Gastrocnemius medialis (tissue), 4 donors: Measurements from ENCODE around the gene ZNF652. TPM values are rescaled to one million over a fixed set of nuclear protein-coding genes. Genes with fewer than 3 reads are reported as not detected.
"Not testable (repeated sequence)": the region's sequence is repeated elsewhere in the genome, so short reads cannot be mapped to it uniquely, and the experiment has no call there.

Experiments
- ATAC-seq, 2 donors: fragments of 150-250 bp; one replicate each; pipeline ENCODE4 v1.9.1; 2016
- DNase-seq, 2 donors: peaks; one replicate each; pipeline ENCODE4 v3.0.0-alpha.2; 2019
- H3K27ac ChIP-seq, 4 donors: fragments of 200-600 bp; sonication (generic); 1 replicate in 1 of 4; 2 replicates in 3 of 4; pipeline ENCODE4 v1.5.1; 2016 to 2018; ENCODE audit warnings: mild to moderate bottlenecking in 2 of 4, moderate library complexity in 1 of 4
- H3K27me3 ChIP-seq, 3 donors: fragments of 200-600 bp; sonication (generic) in 2 of 3; 1 replicate in 1 of 3; 2 replicates in 2 of 3; pipeline versions ENCODE4 v1.5.1 to v1.6.0; 2016 to 2019; ENCODE audit warnings: mild to moderate bottlenecking in 1 of 3, moderate library complexity in 1 of 3
- H3K36me3 ChIP-seq, 2 donors: fragments of 200-600 bp; sonication (generic) in 1 of 2; one replicate each; pipeline ENCODE4 v1.5.1; 2017 to 2018
- H3K4me1 ChIP-seq, 2 donors: fragments of 200-600 bp; sonication (generic) in 1 of 2; one replicate each; pipeline ENCODE4 v1.5.1; 2016 to 2017; ENCODE audit warnings: mild to moderate bottlenecking in 2 of 2
- H3K4me3 ChIP-seq, 4 donors: fragments of 200-600 bp; sonication (generic) in 3 of 4; 1 replicate in 1 of 4; 2 replicates in 3 of 4; pipeline ENCODE4 v1.5.1; 2016 to 2019; ENCODE audit warnings: mild to moderate bottlenecking in 2 of 4
- H3K9me3 ChIP-seq, 3 donors: fragments of 200-600 bp; sonication (generic) in 2 of 3; 1 replicate in 1 of 3; 2 replicates in 2 of 3; pipeline ENCODE4 v1.5.1; 2016 to 2019
- POLR2A ChIP-seq, 2 donors: fragments of 450-650 bp; IDR thresholded peaks; one replicate each; pipeline ENCODE4 v1.6.1; 2017; ENCODE audit warnings: antibody characterized with exemption in 2 of 2, mild to moderate bottlenecking in 2 of 2, moderate library complexity in 2 of 2
- in situ Hi-C, 4 donors: fragments of 200-750 bp; cut with MboI; loops; one replicate each; pipeline versions ENCODE4 v1.15.0 to v1.8.0; 2017; ENCODE audit warnings: low sequenced_read_pairs in 4 of 4
- intact Hi-C: fragments of 100-400 bp; cut with DNase I; formaldehyde crosslinking; loops from one replicate; pipeline ENCODE4 v1.15.1; 2023; ENCODE audit warnings: low total_unique reads
- total RNA-seq, 4 donors: library from RNA; depleted of rRNA; stranded (reverse); fragments of >200 nt; gene quantifications; one replicate each; pipeline versions ENCODE4 v1.1.0 to v1.2.3, GENCODE V29; 2016
- TF ChIP-seq, protein P1 (sequence below), 5 experiments: fragments of 450-650 bp in 3 of 5; fragments of 200-600 bp in 2 of 5; sonication (generic) in 2 of 5; IDR thresholded peaks in 4 of 5; conservative IDR thresholded peaks in 1 of 5; 1 replicate in 4 of 5; 2 replicates in 1 of 5; pipeline ENCODE4 v1.5.1; 2016 to 2019; ENCODE audit warnings: antibody characterized with exemption in 5 of 5, mild to moderate bottlenecking in 3 of 5, moderate library complexity in 3 of 5

ZNF652 gene
- total RNA-seq, 4 donors from 2014 or later, result 32.8 to 49.6 (median 41.1) TPM

DNA sequence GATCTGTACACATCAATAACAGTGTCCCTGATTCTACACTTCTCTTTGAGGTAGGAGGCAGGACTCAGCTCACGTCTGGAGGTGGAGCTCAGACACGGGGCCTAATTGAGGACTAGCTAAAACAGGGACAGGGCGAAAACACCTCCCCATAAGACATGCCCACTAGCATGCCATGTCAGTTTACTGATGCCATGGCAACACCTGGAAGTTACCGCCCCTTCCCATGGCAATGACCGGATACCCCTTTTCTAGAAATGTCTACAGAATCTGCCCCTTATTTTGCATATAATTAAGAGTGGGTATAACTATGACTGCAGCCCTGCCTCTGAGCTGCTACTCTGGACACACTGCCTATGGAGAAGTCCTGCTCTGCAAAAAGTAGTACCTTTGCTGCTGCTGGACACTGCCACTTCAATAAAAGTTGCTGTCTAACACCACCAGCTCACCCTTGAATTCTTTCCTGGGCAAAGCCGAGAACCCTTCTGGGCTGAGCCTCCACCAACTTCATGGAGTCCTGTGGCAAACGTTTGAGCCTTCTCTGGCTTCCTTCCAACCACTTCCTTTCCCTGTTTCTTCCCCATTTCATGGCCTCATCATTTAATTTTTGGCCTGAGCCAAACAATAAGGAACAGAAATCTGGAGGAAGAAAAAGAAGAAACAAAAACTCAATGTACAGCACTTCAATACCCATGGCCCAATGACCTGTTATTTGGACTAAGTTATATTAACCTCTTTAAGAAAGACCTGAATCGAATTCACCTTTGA lies 31.6 kb upstream of the ZNF652 start:
- TF ChIP-seq, protein P1, sequence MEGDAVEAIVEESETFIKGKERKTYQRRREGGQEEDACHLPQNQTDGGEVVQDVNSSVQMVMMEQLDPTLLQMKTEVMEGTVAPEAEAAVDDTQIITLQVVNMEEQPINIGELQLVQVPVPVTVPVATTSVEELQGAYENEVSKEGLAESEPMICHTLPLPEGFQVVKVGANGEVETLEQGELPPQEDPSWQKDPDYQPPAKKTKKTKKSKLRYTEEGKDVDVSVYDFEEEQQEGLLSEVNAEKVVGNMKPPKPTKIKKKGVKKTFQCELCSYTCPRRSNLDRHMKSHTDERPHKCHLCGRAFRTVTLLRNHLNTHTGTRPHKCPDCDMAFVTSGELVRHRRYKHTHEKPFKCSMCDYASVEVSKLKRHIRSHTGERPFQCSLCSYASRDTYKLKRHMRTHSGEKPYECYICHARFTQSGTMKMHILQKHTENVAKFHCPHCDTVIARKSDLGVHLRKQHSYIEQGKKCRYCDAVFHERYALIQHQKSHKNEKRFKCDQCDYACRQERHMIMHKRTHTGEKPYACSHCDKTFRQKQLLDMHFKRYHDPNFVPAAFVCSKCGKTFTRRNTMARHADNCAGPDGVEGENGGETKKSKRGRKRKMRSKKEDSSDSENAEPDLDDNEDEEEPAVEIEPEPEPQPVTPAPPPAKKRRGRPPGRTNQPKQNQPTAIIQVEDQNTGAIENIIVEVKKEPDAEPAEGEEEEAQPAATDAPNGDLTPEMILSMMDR (IDR thresholded peaks at IDR 0.05 in 4 of 5, conservative IDR thresholded peaks at IDR 0.05 in 1 of 5), result no peak
- TF ChIP-seq POLR2A (IDR thresholded peaks at IDR 0.05), result no peak
- in situ Hi-C loops, result loop anchor here in 1 of 4 donors (5.0 kb wide), 1 partner anchor 76 kb away; no protein-coding TSS in a partner anchor
- DNase-seq (no peak), ATAC-seq (no peak)
- Histone ChIP-seq H3K27me3 (no peaks in the 10 kb centered on the region), H3K9me3 (no peaks in the 10 kb centered on the region), H3K27ac (no peak overlapping the region), H3K4me3 (no peak overlapping the region), H3K4me1 (peaks cover 18 to 19% of the 10 kb centered on the region in 2 donors), H3K36me3 (no peaks in the 10 kb centered on the region)
- intact Hi-C loops, result loop anchor here (2.0 kb wide), 1 partner anchor 31 kb away; the partner anchor contains the start of gene ZNF652

DNA sequence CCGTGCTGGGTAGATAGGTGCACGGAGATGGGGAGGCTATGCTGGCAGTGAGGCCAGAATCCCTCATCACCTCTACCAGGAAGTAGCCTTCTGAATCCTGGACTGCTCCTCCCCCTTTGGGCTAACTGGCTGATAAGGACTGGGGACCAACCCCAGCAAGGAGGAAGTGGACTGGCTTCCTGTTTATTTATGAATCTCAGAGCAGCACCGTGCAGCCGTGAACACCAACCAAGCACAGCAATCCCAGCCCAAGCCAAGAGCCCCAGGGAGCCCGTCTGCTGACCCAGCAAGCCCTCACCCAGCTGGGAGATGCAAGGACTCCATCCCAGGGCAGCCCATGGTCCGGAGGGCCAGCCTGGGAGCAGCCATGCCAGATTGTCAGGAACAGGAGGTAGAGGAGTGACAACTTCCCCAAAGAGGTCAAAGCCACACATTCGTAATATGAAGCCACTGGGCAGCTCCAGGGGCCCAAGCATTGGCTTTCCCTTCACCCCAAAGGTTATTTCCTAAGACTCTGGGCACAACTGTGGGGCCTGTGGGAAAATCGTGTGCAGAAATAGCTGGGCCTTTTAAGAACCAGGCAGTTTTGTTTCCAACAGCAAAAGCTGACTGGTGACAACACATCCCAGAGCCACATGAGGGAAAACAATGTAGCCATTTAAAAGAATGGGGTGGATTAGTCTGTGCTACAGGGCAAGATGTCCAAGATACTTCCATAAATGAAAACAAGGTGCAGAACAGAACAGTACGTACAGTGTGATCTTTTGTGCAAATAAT lies 28.7 kb upstream of the ZNF652 start:
- Histone ChIP-seq H3K27me3 (no peaks in the 10 kb centered on the region), H3K27ac (peak overlapping the region in 1 of 4 donors; percentile 47), H3K4me1 (peaks cover 12 to 15% of the 10 kb centered on the region in 2 donors), H3K9me3 (no peaks in the 10 kb centered on the region), H3K36me3 (no peaks in the 10 kb centered on the region), H3K4me3 (no peak overlapping the region)
- ATAC-seq (no peak), DNase-seq (no peak)
- TF ChIP-seq, protein P1 (IDR thresholded peaks at IDR 0.05 in 4 of 5, conservative IDR thresholded peaks at IDR 0.05 in 1 of 5), result no peak
- no peak for TF ChIP-seq POLR2A (IDR thresholded peaks at IDR 0.05)
- in situ Hi-C loops (loop anchor here in 1 of 4 donors (5.0 kb wide), 1 partner anchor 73 kb away; no protein-coding TSS in a partner anchor), intact Hi-C loops (no loop called here)

DNA sequence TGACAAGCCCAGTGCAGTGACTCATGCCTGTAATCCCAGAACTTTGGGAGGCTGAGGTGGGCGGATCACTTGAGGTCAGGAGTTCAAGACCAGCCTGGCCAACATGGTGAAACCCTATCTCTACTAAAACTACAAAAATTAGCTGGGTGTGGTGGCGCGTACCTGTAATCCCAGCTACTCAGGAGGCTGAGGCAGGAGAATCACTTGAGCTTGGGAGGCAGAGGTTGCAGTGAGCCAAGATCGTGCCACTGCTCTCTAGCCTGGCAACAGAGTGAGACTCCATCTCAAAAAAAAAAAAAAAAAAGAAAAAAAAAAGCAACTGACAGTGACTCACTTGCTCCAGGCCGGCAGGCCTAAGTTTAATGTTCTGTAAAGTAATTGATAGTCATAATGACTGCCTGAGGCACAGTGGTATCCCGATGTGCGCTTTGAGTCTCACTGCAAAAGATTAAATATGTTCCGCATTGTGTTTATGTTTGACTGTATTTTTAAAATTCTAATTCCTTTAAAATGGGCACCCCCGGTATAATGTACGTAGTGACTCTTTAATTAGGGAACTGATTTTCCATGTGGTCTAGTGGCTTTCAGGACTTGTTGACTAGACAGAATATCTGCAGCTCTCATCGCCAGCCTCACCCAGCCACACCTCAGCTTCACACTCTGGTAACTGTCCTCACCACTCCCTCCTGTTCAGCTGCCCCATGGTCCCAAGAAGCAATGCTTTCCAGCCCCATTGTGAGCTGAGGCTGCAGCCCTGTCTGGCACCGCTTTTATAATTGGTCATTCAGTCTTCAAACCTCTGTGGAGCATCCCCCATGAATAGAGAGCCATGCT lies 27.7 kb upstream of the ZNF652 start:
- H3K9me3 ChIP-seq, H3K36me3 ChIP-seq, ATAC-seq, DNase-seq, H3K27me3 ChIP-seq, H3K27ac ChIP-seq, intact Hi-C loops, H3K4me3 ChIP-seq: not testable (repeated sequence)
- H3K4me1 ChIP-seq, result peaks cover 10 to 14% of the 10 kb centered on the region in 2 donors
- in situ Hi-C loops, result loop anchor here in 1 of 4 donors (5.0 kb wide), 1 partner anchor 72 kb away; no protein-coding TSS in a partner anchor

DNA sequence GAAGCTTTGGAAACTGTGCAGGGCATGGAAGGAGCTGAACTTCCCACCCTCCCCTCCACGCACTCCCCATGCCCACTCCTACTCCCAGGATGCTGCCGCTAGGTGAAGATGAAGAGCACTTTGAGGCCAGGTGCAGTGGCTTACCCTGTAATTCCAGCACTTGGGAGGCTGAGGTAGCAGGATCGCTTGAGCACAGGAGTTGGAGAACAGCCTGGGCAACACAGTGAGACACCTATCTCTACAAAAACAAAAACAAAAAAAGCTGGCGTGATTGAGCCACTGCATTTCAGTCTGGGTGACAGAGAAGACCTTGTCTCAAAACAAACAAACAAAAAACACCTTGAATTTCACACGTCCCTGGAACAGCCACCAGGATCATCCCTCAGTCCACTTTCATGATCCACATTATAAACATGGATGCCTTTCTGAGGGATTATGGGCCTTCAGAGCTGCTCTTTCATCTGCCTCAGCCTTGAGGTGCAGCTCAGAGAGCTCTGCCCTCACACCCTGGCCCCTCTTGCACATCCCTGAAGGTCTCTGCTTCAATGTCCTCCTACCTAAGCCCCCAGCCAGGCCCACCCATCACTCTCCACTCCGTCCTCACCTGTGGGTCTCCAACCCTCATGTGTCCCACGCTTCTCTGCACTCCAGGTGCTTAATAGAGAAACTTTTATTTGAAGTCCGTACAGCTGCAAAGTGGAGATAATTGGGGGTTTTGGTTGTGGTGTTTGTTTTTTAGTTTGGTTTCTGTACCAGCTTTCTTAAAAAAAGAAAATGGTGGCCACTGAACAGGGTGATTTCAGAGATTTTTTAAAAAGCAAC lies 26.9 kb upstream of the ZNF652 start:
- Histone ChIP-seq H3K36me3 (no peaks in the 10 kb centered on the region), H3K4me1 (peaks cover 8 to 9% of the 10 kb centered on the region in 2 donors), H3K27me3 (no peaks in the 10 kb centered on the region), H3K4me3 (no peak overlapping the region), H3K27ac (no peak overlapping the region), H3K9me3 (no peaks in the 10 kb centered on the region)
- in situ Hi-C loops, result no loop called here
- TF ChIP-seq POLR2A (IDR thresholded peaks at IDR 0.05), result no peak
- TF ChIP-seq, protein P1 (IDR thresholded peaks at IDR 0.05 in 4 of 5, conservative IDR thresholded peaks at IDR 0.05 in 1 of 5), result no peak
- intact Hi-C loops, result no loop called here
- DNase-seq (no peak), ATAC-seq (no peak)
